Coronary artery (tissue), 2 donors: Measurements from ENCODE around the gene CENPT.

Experiments used
- DNase-seq: peaks from one replicate; pipeline ENCODE4 v3.0.0-alpha.2; 2017; ENCODE audit warnings: low spot score
- H3K27ac ChIP-seq, 2 donors: fragments of 200-600 bp; sonication (generic); one replicate each; pipeline ENCODE4 v1.5.1; 2016 to 2019
- H3K4me3 ChIP-seq: fragments of 200-600 bp; sonication (generic); 2 replicates; pipeline ENCODE4 v1.5.1; 2016; ENCODE audit warnings: mild to moderate bottlenecking, moderate library complexity
- CTCF ChIP-seq: fragments of 200-600 bp; sonication (generic); IDR thresholded peaks from one replicate; pipeline ENCODE4 v1.5.1; 2019; ENCODE audit warnings: antibody characterized with exemption

CENPT gene

DNA sequence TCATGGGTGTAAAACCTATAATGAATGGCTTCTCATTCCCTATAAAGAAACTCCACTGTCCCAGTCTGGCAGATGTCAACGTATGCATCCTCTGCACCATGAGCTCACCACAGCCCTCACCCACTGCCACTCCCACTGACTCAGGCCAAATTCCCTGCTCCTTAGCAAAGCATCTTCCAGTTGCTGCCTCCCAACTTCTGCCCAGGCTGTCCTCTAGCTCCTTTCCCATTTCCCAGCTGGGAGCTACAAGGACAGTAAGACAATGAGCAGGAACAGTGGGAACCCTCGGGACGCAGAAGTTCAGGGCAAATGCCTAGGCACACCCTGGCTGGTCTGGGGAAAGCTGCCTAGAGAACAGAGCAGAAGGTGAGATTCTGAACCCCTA is 14.5 kb downstream of the CENPT start:
- DNase-seq, result no peak
- H3K27ac ChIP-seq, result peak overlapping the region; percentile 55 to 84
- TF ChIP-seq CTCF, result no peak
- peak overlapping the region; percentile 93 for H3K4me3 ChIP-seq

GRCh38 chr16:67828651-67829050 is 18.8 kb downstream of the CENPT start:
- no peak for TF ChIP-seq CTCF
- no peak overlapping the region for H3K27ac ChIP-seq
- no peak overlapping the region for H3K4me3 ChIP-seq
- no peak for DNase-seq

DNA sequence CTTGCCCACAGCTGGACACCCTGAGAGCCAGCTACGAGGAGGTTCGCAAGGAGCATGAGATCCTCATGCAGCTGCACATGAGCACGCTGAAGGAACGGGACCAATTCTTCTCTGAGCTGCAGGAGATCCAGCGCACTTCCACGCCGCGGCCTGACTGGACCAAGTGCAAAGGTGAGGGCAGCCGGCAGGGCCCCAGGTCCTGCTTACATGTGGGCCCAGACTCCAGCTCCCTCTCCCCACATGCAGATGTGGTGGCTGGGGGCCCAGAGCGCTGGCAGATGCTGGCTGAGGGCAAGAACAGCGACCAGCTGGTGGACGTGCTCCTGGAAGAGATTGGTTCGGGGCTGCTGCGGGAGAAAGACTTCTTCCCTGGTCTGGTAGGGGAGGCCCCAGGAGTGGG is 21.6 kb downstream of the CENPT start:
- Histone ChIP-seq H3K27ac (no peak overlapping the region), H3K4me3 (no peak overlapping the region)
- no peak for TF ChIP-seq CTCF
- no peak for DNase-seq

DNA sequence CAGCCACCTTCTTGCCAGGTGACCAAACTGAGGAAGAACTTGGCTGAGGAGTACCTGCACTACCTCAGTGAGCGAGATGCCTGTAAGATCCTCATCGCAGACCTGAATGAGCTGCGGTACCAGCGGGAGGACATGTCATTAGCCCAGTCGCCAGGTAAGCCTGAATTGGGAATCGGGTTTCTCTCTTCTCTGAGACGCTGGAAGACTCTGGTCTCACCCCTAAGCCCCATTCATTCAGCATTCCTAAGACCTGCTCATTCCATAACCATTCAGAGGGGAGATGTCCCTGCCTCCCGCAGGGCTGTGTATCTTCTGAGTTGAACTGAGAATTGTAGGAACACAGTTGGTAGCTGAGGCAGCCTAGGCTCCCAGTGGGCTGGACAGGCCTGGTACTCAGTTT is 22.4 kb downstream of the CENPT start:
- no peak overlapping the region for H3K27ac ChIP-seq
- no peak for TF ChIP-seq CTCF
- no peak for DNase-seq
- H3K4me3 ChIP-seq, result no peak overlapping the region

DNA sequence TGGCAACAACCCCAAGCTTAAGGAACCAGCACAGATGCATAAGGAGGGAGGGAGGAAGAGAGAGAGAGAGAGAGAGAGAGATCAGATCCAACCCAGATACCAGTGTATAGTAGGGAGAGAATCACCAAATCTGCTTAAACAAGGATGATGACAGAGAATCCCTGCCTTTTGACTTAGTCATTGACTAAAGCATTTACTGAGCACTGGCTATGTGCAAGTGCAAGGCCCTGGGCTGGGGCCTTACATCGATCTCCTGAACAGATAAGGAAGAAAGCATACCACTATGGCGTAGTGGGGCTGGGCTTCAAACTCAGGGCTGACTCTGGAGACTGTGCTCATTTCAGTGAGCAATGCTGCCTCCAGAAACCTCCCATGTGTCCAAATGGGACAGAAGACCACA is 25.0 kb downstream of the CENPT start:
- H3K4me3 ChIP-seq, result no peak overlapping the region
- no peak for TF ChIP-seq CTCF
- DNase-seq, result no peak
- no peak overlapping the region for H3K27ac ChIP-seq

DNA sequence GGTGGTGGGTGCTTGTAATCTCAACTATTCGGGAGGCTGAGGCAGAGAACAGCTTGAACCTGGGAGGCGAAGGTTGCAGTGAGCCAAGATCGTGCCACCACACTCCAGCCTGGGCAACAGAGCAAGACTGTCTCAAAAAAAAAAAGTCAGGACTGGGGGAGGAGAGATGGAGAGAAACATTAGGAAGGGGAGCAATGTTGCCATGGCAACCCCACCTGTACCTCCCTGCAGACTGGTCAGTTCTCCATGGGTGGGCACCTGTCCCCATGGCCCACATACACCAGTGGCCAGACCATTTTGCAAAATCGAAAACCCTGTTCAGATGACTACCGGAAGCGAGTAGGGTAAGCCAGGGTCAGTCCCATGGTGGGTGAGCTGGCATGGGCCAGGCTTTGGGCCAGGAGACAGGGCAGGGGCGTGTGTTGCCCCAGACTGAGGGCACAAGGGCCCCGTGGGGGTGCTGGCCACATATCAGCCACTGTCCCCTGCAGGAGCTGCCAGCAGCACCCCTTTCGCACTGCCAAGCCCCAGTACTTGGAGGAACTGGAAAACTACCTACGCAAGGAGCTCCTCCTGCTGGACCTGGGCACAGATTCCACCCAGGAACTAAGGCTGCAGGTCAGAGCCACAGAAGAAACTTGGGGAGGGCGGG is 26.8 kb downstream of the CENPT start:
- no peak for DNase-seq
- no peak for TF ChIP-seq CTCF

GRCh38 chr16:67814567-67814966 is 32.9 kb downstream of the CENPT start:
- Histone ChIP-seq H3K27ac (no peak overlapping the region), H3K4me3 (no peak overlapping the region)
- DNase-seq, result no peak
- no peak for TF ChIP-seq CTCF

More for the DNA sequence above, 26.8 kb downstream of the CENPT start:
- H3K27ac ChIP-seq, result no peak overlapping the region
- H3K4me3 ChIP-seq, result no peak overlapping the region
